ENCODE measurements around the gene OR7D4.
"Not testable (repeated sequence)": the region's sequence is repeated elsewhere in the genome, so short reads cannot be mapped to it uniquely, and the experiment has no call there.

Gene OR7D4

GRCh38 chr19:9205501-9206113, 13.8 kb downstream of the OR7D4 start:
- H3K36me3 ChIP-seq (ENCODE audit: insufficient read depth, low read length), result no peaks in the 10 kb centered on the region
- H4K20me1 ChIP-seq (ENCODE audit: insufficient read depth, low read length), result no peaks in the 10 kb centered on the region
- H2AFZ ChIP-seq (ENCODE audit: low read length), result no peak overlapping the region
- no peaks in the 10 kb centered on the region for H3F3A ChIP-seq (ENCODE audit: insufficient read depth, low read length)
- no peak overlapping the region for H3K27ac ChIP-seq (ENCODE audit: low read depth, low read length, poor library complexity, severe bottlenecking)
- TF ChIP-seq, protein P1, sequence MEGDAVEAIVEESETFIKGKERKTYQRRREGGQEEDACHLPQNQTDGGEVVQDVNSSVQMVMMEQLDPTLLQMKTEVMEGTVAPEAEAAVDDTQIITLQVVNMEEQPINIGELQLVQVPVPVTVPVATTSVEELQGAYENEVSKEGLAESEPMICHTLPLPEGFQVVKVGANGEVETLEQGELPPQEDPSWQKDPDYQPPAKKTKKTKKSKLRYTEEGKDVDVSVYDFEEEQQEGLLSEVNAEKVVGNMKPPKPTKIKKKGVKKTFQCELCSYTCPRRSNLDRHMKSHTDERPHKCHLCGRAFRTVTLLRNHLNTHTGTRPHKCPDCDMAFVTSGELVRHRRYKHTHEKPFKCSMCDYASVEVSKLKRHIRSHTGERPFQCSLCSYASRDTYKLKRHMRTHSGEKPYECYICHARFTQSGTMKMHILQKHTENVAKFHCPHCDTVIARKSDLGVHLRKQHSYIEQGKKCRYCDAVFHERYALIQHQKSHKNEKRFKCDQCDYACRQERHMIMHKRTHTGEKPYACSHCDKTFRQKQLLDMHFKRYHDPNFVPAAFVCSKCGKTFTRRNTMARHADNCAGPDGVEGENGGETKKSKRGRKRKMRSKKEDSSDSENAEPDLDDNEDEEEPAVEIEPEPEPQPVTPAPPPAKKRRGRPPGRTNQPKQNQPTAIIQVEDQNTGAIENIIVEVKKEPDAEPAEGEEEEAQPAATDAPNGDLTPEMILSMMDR (IDR thresholded peaks at IDR 0.05; ENCODE audit: low read length), result peak; percentile 76
- TF ChIP-seq EZH2 (IDR thresholded peaks at IDR 0.05; ENCODE audit: borderline replicate concordance, low read length), result no peak
- H3K4me2 ChIP-seq (ENCODE audit: low read length), result no peak overlapping the region
- H3K4me1 ChIP-seq (ENCODE audit: insufficient read depth, low read length, severe bottlenecking), result no peaks in the 10 kb centered on the region
- no peaks in the 10 kb centered on the region for H3K79me2 ChIP-seq (ENCODE audit: insufficient read depth, low read length)
- H3K4me3 ChIP-seq (ENCODE audit: low read depth, low read length, poor library complexity, severe bottlenecking), result no peak overlapping the region
- H3K27me3 ChIP-seq (ENCODE audit: insufficient read depth, low read length), result no peaks in the 10 kb centered on the region
- no peaks in the 10 kb centered on the region for H3K9me2 ChIP-seq (ENCODE audit: low read depth, low read length)
- no peak overlapping the region for H3K9ac ChIP-seq (ENCODE audit: low read length)
- no peaks in the 10 kb centered on the region for H3K9me3 ChIP-seq (ENCODE audit: low read length)

DNA sequence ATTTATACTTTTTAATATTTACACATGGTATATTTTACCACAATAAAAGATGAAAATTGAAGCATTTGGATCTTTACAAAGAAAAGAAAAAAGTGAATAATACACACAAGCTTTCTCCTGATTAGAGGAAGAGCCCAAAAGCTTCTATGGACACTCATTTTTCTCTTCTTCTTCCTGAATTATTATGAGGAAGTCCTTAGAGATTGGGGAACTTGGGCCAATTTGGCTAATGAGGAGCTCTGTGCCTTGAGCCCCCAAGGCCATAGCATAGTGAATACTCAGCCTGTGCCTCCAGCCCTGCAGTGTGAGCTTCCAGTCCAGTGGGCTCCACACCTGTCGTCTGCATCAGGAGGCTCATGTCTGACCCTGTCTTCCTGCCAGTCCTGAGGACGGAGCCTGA, 21.3 kb downstream of the OR7D4 start:
- H3K27me3 ChIP-seq (ENCODE audit: insufficient read depth, low read length); H3K9me2 ChIP-seq (ENCODE audit: low read depth, low read length); H3K36me3 ChIP-seq (ENCODE audit: insufficient read depth, low read length); H3K79me2 ChIP-seq (ENCODE audit: insufficient read depth, low read length); H3F3A ChIP-seq (ENCODE audit: insufficient read depth, low read length); H3K4me1 ChIP-seq (ENCODE audit: insufficient read depth, low read length, severe bottlenecking); H2AFZ ChIP-seq (ENCODE audit: low read length); H3K9me3 ChIP-seq (ENCODE audit: low read length); H3K27ac ChIP-seq (ENCODE audit: low read depth, low read length, poor library complexity, severe bottlenecking); H4K20me1 ChIP-seq (ENCODE audit: insufficient read depth, low read length); H3K4me2 ChIP-seq (ENCODE audit: low read length); H3K9ac ChIP-seq (ENCODE audit: low read length); H3K4me3 ChIP-seq (ENCODE audit: low read depth, low read length, poor library complexity, severe bottlenecking): not testable (repeated sequence)

GRCh38 chr19:9189535-9189934, 29.9 kb downstream of the OR7D4 start:
- Histone ChIP-seq H3K9ac (ENCODE audit: low read length) (no peak overlapping the region), H3K4me1 (ENCODE audit: insufficient read depth, low read length, severe bottlenecking) (no peaks in the 10 kb centered on the region), H3K4me2 (ENCODE audit: low read length) (no peak overlapping the region), H3K4me3 (ENCODE audit: low read depth, low read length, poor library complexity, severe bottlenecking) (no peak overlapping the region), H3F3A (ENCODE audit: insufficient read depth, low read length) (no peaks in the 10 kb centered on the region), H3K9me2 (ENCODE audit: low read depth, low read length) (no peaks in the 10 kb centered on the region), H4K20me1 (ENCODE audit: insufficient read depth, low read length) (no peaks in the 10 kb centered on the region), H3K79me2 (ENCODE audit: insufficient read depth, low read length) (no peaks in the 10 kb centered on the region), H3K36me3 (ENCODE audit: insufficient read depth, low read length) (no peaks in the 10 kb centered on the region), H2AFZ (ENCODE audit: low read length) (no peak overlapping the region), H3K9me3 (ENCODE audit: low read length) (peaks cover 2% of the 10 kb centered on the region; the same call in 1 of the 2 replicates), H3K27ac (ENCODE audit: low read depth, low read length, poor library complexity, severe bottlenecking) (no peak overlapping the region), H3K27me3 (ENCODE audit: insufficient read depth, low read length) (no peaks in the 10 kb centered on the region)
- TF ChIP-seq, protein P1 (IDR thresholded peaks at IDR 0.05; ENCODE audit: low read length), result no peak
- no peak for TF ChIP-seq EZH2 (IDR thresholded peaks at IDR 0.05; ENCODE audit: borderline replicate concordance, low read length)

DNA sequence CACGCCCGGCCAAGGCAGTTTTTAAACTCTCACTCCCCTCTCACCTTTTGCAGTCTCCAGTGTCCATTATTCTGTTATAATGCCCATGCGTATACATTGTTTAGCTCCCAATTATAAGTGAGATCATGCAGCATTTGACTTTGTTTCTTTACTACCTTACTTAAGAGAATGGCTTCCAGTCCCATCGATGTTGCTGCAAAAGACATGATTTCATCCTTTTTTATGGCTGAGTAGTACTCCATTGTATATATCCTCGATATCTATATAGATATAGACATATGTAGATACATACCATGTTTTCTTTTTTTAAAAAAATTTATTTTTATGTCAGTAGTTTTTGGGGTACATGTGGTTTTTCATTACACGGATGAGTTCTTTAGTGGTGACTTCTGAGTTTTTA, 32.2 kb downstream of the OR7D4 start:
- Histone ChIP-seq H3K27ac (ENCODE audit: low read depth, low read length, poor library complexity, severe bottlenecking) (no peak overlapping the region), H3K4me2 (ENCODE audit: low read length) (no peak overlapping the region), H3K9me2 (ENCODE audit: low read depth, low read length) (no peaks in the 10 kb centered on the region), H4K20me1 (ENCODE audit: insufficient read depth, low read length) (no peaks in the 10 kb centered on the region), H3F3A (ENCODE audit: insufficient read depth, low read length) (no peaks in the 10 kb centered on the region), H3K4me1 (ENCODE audit: insufficient read depth, low read length, severe bottlenecking) (no peaks in the 10 kb centered on the region), H3K4me3 (ENCODE audit: low read depth, low read length, poor library complexity, severe bottlenecking) (no peak overlapping the region), H2AFZ (ENCODE audit: low read length) (no peak overlapping the region), H3K79me2 (ENCODE audit: insufficient read depth, low read length) (no peaks in the 10 kb centered on the region), H3K9me3 (ENCODE audit: low read length) (peaks cover 2% of the 10 kb centered on the region; the same call in 1 of the 2 replicates), H3K27me3 (ENCODE audit: insufficient read depth, low read length) (no peaks in the 10 kb centered on the region), H3K36me3 (ENCODE audit: insufficient read depth, low read length) (no peaks in the 10 kb centered on the region), H3K9ac (ENCODE audit: low read length) (no peak overlapping the region)
- TF ChIP-seq EZH2 (IDR thresholded peaks at IDR 0.05; ENCODE audit: borderline replicate concordance, low read length), result no peak
- TF ChIP-seq, protein P1 (IDR thresholded peaks at IDR 0.05; ENCODE audit: low read length), result no peak

All from OCI-LY1 (cell line).